Upper lobe of left lung (tissue), 6 donors: ENCODE measurements around the gene RNF4. TPM values are rescaled to one million over a fixed set of nuclear protein-coding genes. Genes with fewer than 3 reads are reported as not detected.

ENCODE experiments used
- ATAC-seq, 2 donors: fragments of 200-7000 bp; cut with Tn5 transposase; one replicate each; pipeline ENCODE4 v1.9.1; 2022; ENCODE audit warnings: mild to moderate bottlenecking in 2 of 2, moderate library complexity in 2 of 2; ENCODE audit not compliant: low FRiP score in 2 of 2
- DNase-seq, 2 donors: peaks; one replicate each; pipeline ENCODE4 v3.0.0-alpha.2; 2019 to 2020
- H3K27ac ChIP-seq, 4 donors: fragments of 200-600 bp; sonication (generic); one replicate each; pipeline ENCODE4 v1.5.1; 2016 to 2019
- H3K27me3 ChIP-seq, 4 donors: fragments of 200-600 bp; sonication (generic); one replicate each; pipeline ENCODE4 v1.5.1; 2017 to 2019
- H3K36me3 ChIP-seq, 4 donors: fragments of 200-600 bp; sonication (generic); one replicate each; pipeline ENCODE4 v1.5.1; 2016 to 2019
- H3K4me1 ChIP-seq, 4 donors: fragments of 200-600 bp; sonication (generic); one replicate each; pipeline ENCODE4 v1.5.1; 2018 to 2019
- H3K4me3 ChIP-seq, 4 donors: fragments of 200-600 bp; sonication (generic); one replicate each; pipeline ENCODE4 v1.5.1; 2017 to 2019; ENCODE audit warnings: mild to moderate bottlenecking in 2 of 4, moderate library complexity in 1 of 4
- H3K9me3 ChIP-seq, 4 donors: fragments of 200-600 bp; sonication (generic); one replicate each; pipeline ENCODE4 v1.5.1; 2018 to 2019
- EP300 ChIP-seq, 4 donors: sonication (generic); formaldehyde crosslinking; IDR thresholded peaks; one replicate each; pipeline ENCODE4 v1.5.1; 2017; ENCODE audit warnings: antibody characterized with exemption in 4 of 4, control low read depth in 2 of 4
- POLR2A ChIP-seq, 4 donors: fragments of 450-650 bp; IDR thresholded peaks; one replicate each; pipeline ENCODE4 v1.5.1; 2016 to 2017; ENCODE audit warnings: antibody characterized with exemption in 4 of 4, mild to moderate bottlenecking in 2 of 4
- POLR2AphosphoS5 ChIP-seq, 2 donors: sonication (generic); formaldehyde crosslinking; IDR thresholded peaks; one replicate each; pipeline ENCODE4 v1.5.1; 2017; ENCODE audit warnings: antibody characterized with exemption in 2 of 2
- WGBS, 2 donors: methylation state at CpG; one replicate each; pipeline ENCODE4 v1.1.5; 2017 to 2018; 5-methylcytosine and 5-hydroxymethylcytosine counted together
- total RNA-seq, 6 donors: library from RNA; depleted of rRNA in 4 of 6; stranded (reverse); fragments of >200 nt in 4 of 6; gene quantifications; one replicate each; pipeline versions ENCODE4 v1.1.0 to v1.2.1, GENCODE V29; 2016 to 2021
- TF ChIP-seq, protein P1 (sequence below), 6 experiments: fragments of 450-650 bp in 4 of 6; fragments of 200-600 bp in 2 of 6; sonication (generic) in 2 of 6; IDR thresholded peaks; one replicate each; pipeline ENCODE4 v1.5.1; 2016 to 2019; ENCODE audit warnings: antibody characterized with exemption in 6 of 6
- donor health status: DM: no; HTN: no; CAD: no; lungs with moderate emphysema.
- donor health status: DM: no; HTN: yes; CAD: no; lungs with severe emphysema.

The RNF4 gene
- total RNA-seq, 6 donors from 2014 or later: 28.0 to 48.5 (median 43.3) TPM

DNA sequence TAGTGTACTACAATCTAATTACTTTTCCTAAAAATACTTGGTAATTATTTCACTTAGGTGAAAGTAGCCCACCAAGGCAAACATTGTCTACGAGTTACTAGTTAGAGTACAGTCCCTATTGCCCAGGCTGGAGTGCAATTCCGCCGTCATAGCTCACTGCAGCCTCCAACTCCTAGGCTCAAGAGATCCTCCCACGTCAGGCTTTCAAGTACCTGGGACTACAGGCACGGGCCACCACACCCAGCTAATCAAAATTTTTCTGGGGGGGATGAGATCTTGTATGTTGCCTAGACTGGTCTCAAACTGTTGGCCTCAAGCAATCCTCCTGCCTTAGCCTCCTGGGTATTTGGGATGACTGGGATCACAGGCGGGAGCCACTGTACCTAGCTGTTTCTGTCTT is 89.4 kb downstream of the RNF4 start:
- DNase-seq: no peak
- no peak for ATAC-seq
- no peak overlapping the region for H3K27ac ChIP-seq
- no peaks in the 10 kb centered on the region for H3K9me3 ChIP-seq
- H3K36me3 ChIP-seq: no peaks in the 10 kb centered on the region
- peaks cover 0 to 18% (median 7%) of the 10 kb centered on the region in 4 donors for H3K4me1 ChIP-seq
- H3K27me3 ChIP-seq: no peaks in the 10 kb centered on the region
- TF ChIP-seq EP300 (IDR thresholded peaks at IDR 0.05) (no peak), POLR2A (IDR thresholded peaks at IDR 0.05) (no peak), POLR2AphosphoS5 (IDR thresholded peaks at IDR 0.05) (no peak)
- TF ChIP-seq, protein P1, sequence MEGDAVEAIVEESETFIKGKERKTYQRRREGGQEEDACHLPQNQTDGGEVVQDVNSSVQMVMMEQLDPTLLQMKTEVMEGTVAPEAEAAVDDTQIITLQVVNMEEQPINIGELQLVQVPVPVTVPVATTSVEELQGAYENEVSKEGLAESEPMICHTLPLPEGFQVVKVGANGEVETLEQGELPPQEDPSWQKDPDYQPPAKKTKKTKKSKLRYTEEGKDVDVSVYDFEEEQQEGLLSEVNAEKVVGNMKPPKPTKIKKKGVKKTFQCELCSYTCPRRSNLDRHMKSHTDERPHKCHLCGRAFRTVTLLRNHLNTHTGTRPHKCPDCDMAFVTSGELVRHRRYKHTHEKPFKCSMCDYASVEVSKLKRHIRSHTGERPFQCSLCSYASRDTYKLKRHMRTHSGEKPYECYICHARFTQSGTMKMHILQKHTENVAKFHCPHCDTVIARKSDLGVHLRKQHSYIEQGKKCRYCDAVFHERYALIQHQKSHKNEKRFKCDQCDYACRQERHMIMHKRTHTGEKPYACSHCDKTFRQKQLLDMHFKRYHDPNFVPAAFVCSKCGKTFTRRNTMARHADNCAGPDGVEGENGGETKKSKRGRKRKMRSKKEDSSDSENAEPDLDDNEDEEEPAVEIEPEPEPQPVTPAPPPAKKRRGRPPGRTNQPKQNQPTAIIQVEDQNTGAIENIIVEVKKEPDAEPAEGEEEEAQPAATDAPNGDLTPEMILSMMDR (IDR thresholded peaks at IDR 0.05): no peak
- H3K4me3 ChIP-seq: no peak overlapping the region
- WGBS, 2 donors: 76 to 77% methylated on average over 4 to 6 of the region's 6 CpGs

DNA sequence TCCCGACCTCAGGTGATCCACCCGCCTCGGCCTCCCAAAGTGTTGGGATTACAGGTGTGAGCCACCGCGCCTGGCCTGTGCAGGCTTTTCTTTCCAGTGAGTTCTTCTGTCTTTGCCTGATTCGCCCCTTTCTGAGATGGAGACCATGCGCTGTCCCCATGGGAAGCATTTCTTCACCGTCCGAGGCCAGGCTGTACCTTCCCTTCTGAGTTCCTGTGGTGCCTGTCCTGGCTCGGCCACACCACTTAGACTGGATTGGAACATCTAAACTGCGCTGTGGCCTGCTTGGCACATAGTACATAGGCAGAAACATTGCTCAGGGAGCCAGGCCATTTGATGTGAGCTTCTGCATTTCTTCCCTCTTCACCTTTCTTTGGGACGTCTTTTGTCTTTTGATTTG is 91.3 kb downstream of the RNF4 start:
- ATAC-seq (no peak), DNase-seq (no peak)
- Histone ChIP-seq H3K4me3 (no peak overlapping the region), H3K27me3 (no peaks in the 10 kb centered on the region), H3K36me3 (no peaks in the 10 kb centered on the region), H3K27ac (no peak overlapping the region), H3K4me1 (peaks cover 0 to 18% (median 7%) of the 10 kb centered on the region in 4 donors), H3K9me3 (no peaks in the 10 kb centered on the region)
- 97% methylated on average over 12 of the region's 12 CpGs for WGBS, 2 donors
- TF ChIP-seq POLR2AphosphoS5 (IDR thresholded peaks at IDR 0.05): no peak
- no peak for TF ChIP-seq EP300 (IDR thresholded peaks at IDR 0.05)
- TF ChIP-seq POLR2A (IDR thresholded peaks at IDR 0.05): no peak
- TF ChIP-seq, protein P1 (IDR thresholded peaks at IDR 0.05): no peak

Other genes starting within 250 kb of the RNF4 start
- 10 to 100 TPM in 5 of 6 donors, 1 to 10 TPM in 1; 8.2 to 21.0 (median 12.5) TPM for gene HAUS3, start 227.0 kb upstream of the RNF4 start, total RNA-seq
- 1 to 10 TPM in 5 of 6 donors, under 1 TPM in 1; 0.89 to 5.5 (median 2.6) TPM for gene POLN, start 227.0 kb upstream of the RNF4 start, total RNA-seq
- gene MXD4, start 207.0 kb upstream of the RNF4 start, total RNA-seq: 100 to 1,000 TPM in 1 of 6 donors, 10 to 100 TPM in 5; 50.1 to 135 (median 76.4) TPM
- 10 to 100 TPM; 10.8 to 51.3 (median 15.2) TPM for gene ZFYVE28, start 50.5 kb upstream of the RNF4 start, total RNA-seq
- gene CFAP99, start 50.2 kb upstream of the RNF4 start, total RNA-seq: 10 to 100 TPM in 3 of 6 donors, 1 to 10 TPM in 2, under 1 TPM in 1; 0.57 to 24.7 (median 9.3) TPM
- gene FAM193A, start 67.5 kb downstream of the RNF4 start, total RNA-seq: 10 to 100 TPM; 23.7 to 87.0 (median 27.1) TPM